HL-60 (cell line): ENCODE measurements around the gene SMYD2.

Experiments used
- POLR2AphosphoS5 ChIP-seq: IDR thresholded peaks from 2 replicates; pipeline ENCODE4 v1.6.1; 2012; ENCODE audit warnings: low read depth
- TF ChIP-seq, protein P1 (sequence below): IDR thresholded peaks from one replicate; pipeline ENCODE4 v1.5.1; 2011; ENCODE audit warnings: low read length, control low read depth, inconsistent platforms; ENCODE audit not compliant: insufficient read depth

DNA sequence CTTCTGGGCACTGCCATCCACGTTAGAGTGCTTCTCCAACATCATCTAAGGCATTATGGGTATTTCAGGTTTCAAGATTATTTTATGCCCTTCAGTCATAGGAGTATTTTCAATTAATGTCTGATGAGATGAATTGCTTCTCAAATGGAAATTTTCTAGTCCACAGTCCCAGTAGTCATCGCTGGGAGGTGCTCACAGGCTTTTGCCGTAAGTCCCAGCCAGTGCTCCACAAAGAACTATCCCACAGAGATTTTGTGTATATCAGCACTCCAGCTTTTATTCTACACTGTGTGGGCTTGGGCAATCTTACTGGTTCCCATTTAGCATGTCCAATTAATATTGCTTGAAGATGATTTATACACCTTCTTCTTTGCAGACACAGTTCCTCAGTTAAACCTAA is 61.0 kb downstream of the SMYD2 start:
- no peak for TF ChIP-seq POLR2AphosphoS5
- TF ChIP-seq, protein P1, sequence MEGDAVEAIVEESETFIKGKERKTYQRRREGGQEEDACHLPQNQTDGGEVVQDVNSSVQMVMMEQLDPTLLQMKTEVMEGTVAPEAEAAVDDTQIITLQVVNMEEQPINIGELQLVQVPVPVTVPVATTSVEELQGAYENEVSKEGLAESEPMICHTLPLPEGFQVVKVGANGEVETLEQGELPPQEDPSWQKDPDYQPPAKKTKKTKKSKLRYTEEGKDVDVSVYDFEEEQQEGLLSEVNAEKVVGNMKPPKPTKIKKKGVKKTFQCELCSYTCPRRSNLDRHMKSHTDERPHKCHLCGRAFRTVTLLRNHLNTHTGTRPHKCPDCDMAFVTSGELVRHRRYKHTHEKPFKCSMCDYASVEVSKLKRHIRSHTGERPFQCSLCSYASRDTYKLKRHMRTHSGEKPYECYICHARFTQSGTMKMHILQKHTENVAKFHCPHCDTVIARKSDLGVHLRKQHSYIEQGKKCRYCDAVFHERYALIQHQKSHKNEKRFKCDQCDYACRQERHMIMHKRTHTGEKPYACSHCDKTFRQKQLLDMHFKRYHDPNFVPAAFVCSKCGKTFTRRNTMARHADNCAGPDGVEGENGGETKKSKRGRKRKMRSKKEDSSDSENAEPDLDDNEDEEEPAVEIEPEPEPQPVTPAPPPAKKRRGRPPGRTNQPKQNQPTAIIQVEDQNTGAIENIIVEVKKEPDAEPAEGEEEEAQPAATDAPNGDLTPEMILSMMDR, result no peak
